Right atrium auricular region (tissue), 2 donors: Measurements from ENCODE around the gene CCDC30. TPM values are rescaled to one million over a fixed set of nuclear protein-coding genes. Genes with fewer than 3 reads are reported as not detected.

Experiments used
- DNase-seq: peaks from one replicate; pipeline ENCODE4 v3.0.0-alpha.2; 2019; ENCODE audit warnings: low spot score
- H3K27ac ChIP-seq, 2 donors: fragments of 200-600 bp; sonication (generic); 1 replicate in 1 of 2; 2 replicates in 1 of 2; pipeline ENCODE4 v1.5.1; 2016 to 2019
- H3K27me3 ChIP-seq, 2 donors: fragments of 200-600 bp; sonication (generic); one replicate each; pipeline versions ENCODE4 v1.5.1 to v1.6.0; 2017 to 2019
- H3K36me3 ChIP-seq: fragments of 200-600 bp; sonication (generic); one replicate; pipeline ENCODE4 v1.5.1; 2016
- H3K4me1 ChIP-seq, 2 donors: fragments of 200-600 bp; sonication (generic); one replicate each; pipeline versions ENCODE4 v1.5.1 to v1.6.0; 2017 to 2019
- H3K4me3 ChIP-seq, 2 donors: fragments of 200-600 bp; sonication (generic); 1 replicate in 1 of 2; 2 replicates in 1 of 2; pipeline ENCODE4 v1.5.1; 2017 to 2019; ENCODE audit warnings: mild to moderate bottlenecking in 1 of 2, moderate library complexity in 1 of 2
- H3K9me3 ChIP-seq, 2 donors: fragments of 200-600 bp; sonication (generic); one replicate each; pipeline ENCODE4 v1.5.1; 2019
- total RNA-seq, 2 donors: library from RNA; depleted of rRNA; stranded (reverse); fragments of >200 nt; gene quantifications; one replicate each; pipeline ENCODE4 v1.1.0, GENCODE V29; 2016
- TF ChIP-seq, protein P1 (sequence below), 2 donors: fragments of 200-600 bp; sonication (generic); IDR thresholded peaks; one replicate each; pipeline ENCODE4 v1.5.1; 2019; ENCODE audit warnings: antibody characterized with exemption in 2 of 2

CCDC30 gene
- total RNA-seq, 2 donors from 2014 or later = 0.47 to 0.63 TPM

DNA sequence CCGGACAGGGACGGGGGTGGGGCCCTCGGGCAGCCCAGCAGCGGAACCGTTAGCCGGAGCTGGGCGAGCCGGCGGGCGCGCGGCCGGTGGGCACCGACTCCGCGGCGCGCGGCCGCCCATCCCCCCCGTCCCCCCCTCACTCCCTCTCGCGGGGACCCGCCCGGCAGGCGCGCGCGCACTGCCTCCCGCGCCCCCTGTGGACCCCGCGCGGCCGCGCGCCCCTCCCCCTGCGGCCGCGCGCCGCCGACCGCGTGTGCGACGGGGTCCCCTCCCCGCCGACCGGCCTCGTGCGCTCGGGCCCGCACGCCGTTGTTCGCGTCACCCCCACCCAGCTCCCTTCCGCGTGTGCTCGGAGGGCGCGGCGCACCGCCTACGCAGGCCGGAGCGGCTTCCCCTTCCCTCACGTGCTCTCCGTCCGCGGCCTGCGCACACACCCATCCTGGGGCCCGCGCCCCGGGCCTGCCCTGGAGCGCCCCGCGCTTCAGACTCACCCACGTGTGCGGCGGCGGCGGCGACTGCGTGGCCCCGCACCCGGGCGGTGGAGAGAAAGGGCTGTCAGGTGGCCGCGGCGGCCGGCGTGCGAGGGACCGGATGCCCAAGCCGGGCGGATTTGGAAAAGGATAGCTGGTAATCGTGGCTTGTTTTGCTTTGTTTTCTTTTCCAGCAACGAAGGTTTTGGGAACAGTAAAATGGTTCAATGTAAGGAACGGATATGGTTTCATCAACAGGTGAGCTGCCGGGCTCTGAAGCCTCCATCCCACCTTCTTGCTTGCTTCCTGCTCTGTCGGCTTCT lies 219.8 kb downstream of the CCDC30 start:
- TF ChIP-seq, protein P1, sequence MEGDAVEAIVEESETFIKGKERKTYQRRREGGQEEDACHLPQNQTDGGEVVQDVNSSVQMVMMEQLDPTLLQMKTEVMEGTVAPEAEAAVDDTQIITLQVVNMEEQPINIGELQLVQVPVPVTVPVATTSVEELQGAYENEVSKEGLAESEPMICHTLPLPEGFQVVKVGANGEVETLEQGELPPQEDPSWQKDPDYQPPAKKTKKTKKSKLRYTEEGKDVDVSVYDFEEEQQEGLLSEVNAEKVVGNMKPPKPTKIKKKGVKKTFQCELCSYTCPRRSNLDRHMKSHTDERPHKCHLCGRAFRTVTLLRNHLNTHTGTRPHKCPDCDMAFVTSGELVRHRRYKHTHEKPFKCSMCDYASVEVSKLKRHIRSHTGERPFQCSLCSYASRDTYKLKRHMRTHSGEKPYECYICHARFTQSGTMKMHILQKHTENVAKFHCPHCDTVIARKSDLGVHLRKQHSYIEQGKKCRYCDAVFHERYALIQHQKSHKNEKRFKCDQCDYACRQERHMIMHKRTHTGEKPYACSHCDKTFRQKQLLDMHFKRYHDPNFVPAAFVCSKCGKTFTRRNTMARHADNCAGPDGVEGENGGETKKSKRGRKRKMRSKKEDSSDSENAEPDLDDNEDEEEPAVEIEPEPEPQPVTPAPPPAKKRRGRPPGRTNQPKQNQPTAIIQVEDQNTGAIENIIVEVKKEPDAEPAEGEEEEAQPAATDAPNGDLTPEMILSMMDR (IDR thresholded peaks at IDR 0.05) = no peak
- Histone ChIP-seq H3K27ac (peak overlapping the region; percentile 97 to 98), H3K4me1 (peaks cover 0 to 58% of the 10 kb centered on the region in 2 donors), H3K36me3 (no peaks in the 10 kb centered on the region), H3K4me3 (peak overlapping the region; percentile 90 to 95), H3K27me3 (no peaks in the 10 kb centered on the region), H3K9me3 (no peaks in the 10 kb centered on the region)
- DNase-seq = peak; percentile 78

DNA sequence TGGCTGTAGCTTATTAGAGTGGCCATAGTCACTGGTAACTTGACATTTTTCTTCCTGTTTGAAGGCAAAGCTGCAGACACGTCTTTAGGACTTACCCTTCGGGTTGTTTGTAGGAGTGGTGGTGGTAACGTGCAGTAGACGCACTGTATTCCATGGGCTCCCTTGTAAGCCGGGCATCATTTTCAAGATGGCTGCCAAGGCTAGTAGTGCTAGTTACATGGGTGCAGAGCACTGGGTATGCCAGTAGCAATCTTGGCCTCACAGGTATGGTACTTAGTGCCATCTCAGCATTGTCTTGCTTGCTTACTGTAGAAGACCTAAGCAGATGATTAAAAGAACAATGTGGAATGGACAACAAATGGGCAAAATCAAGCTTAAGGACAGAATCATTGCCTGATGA lies 221.1 kb downstream of the CCDC30 start:
- H3K4me3 ChIP-seq = peak overlapping the region in 1 of 2 donors; percentile 95
- TF ChIP-seq, protein P1 (IDR thresholded peaks at IDR 0.05) = no peak
- no peaks in the 10 kb centered on the region for H3K9me3 ChIP-seq
- DNase-seq = no peak
- no peak overlapping the region for H3K27ac ChIP-seq
- H3K36me3 ChIP-seq = no peaks in the 10 kb centered on the region
- H3K27me3 ChIP-seq = no peaks in the 10 kb centered on the region
- H3K4me1 ChIP-seq = peaks cover 0 to 70% of the 10 kb centered on the region in 2 donors

DNA sequence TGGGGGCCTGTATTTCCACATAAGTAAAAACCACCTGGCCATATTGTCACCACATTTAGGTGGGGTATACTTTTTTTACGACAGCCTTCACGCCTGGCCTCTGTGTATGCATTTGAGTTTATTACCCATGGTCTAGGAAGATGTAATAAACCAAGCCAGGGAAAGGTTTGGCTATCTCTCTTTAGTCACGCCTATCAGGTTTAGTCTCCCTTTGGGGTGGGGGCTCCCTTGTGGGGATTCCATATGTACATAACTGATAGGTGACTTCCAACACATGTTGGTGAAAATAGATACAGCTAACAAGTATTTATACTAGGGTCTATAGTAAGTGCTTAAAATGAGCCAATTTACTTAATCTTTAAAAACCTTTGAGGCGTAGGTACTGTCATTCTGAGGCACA lies 223.3 kb downstream of the CCDC30 start:
- Histone ChIP-seq H3K27me3 (no peaks in the 10 kb centered on the region), H3K9me3 (no peaks in the 10 kb centered on the region), H3K36me3 (no peaks in the 10 kb centered on the region), H3K4me1 (peaks cover 0 to 78% of the 10 kb centered on the region in 2 donors), H3K27ac (peak overlapping the region; percentile 9 to 36), H3K4me3 (no peak overlapping the region)
- DNase-seq = no peak
- TF ChIP-seq, protein P1 (IDR thresholded peaks at IDR 0.05) = no peak

DNA sequence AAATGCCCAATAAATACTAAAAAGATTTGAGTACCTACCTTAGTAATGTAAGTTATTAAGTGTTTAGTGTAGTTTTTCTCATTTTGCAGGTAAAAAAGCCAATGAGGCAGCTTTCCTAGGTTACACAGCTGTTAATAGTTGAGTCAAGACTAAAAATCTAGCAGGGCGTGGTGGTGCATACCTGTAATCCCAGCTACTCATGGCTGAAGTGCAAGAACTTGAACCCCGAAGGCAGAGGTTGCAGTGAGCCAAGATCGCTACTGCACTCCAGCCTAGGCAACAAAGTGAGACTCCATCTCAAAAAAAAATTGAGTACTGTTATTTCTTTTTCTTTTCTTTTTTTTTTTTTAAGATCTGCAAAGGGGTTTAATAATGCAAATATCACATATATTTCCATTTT lies 226.8 kb downstream of the CCDC30 start:
- H3K27me3 ChIP-seq = no peaks in the 10 kb centered on the region
- H3K4me1 ChIP-seq = peaks cover 0 to 80% of the 10 kb centered on the region in 2 donors
- H3K9me3 ChIP-seq = no peaks in the 10 kb centered on the region
- TF ChIP-seq, protein P1 (IDR thresholded peaks at IDR 0.05) = no peak
- H3K36me3 ChIP-seq = no peaks in the 10 kb centered on the region
- no peak for DNase-seq
- H3K4me3 ChIP-seq = no peak overlapping the region
- H3K27ac ChIP-seq = no peak overlapping the region

DNA sequence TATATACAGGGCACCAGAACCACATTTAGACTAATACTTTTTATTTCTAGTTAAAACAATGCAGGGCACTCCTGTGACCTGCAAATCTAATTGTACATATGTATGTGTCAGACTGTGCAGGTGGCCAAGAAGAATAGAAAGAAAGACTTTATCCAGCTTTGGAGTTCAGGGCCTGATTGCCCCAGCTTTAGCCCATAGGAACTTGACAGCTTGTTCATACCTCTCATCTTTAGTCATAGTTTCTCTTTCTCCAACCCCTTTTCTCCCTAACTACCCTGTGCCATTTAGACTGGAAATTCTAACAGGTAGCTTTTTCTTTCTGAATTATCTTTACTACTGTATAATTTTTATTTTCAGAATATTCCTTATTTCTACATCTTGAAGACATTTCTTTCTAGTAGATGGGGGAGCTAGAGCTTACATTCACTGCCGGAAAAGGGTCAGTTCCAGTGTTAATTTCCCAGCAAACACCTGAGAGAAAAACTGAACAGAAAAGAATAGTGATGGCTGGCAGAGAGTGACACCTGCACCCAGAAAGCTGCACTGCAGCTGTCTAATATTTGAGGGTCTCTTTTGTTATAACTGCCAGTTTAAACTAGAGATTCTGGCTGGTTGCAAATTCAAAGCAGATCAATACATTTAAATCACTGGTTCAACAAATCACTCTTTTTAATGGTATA lies 227.5 kb downstream of the CCDC30 start:
- peaks cover 0 to 73% of the 10 kb centered on the region in 2 donors for H3K4me1 ChIP-seq

More for the DNA sequence above, 227.5 kb downstream of the CCDC30 start:
- no peak overlapping the region for H3K27ac ChIP-seq
- DNase-seq = no peak
- H3K36me3 ChIP-seq = no peaks in the 10 kb centered on the region
- TF ChIP-seq, protein P1 (IDR thresholded peaks at IDR 0.05) = no peak
- no peaks in the 10 kb centered on the region for H3K9me3 ChIP-seq
- no peak overlapping the region for H3K4me3 ChIP-seq
- no peaks in the 10 kb centered on the region for H3K27me3 ChIP-seq
